HEK293 (cell line): ENCODE results near the gene ADGRF3.

Experiments
- CTCF ChIP-seq: fragments of 450-650 bp; formaldehyde crosslinking; IDR thresholded peaks from 2 replicates; pipeline ENCODE4 v1.5.1; 2016; ENCODE audit warnings: missing biosample characterization, missing genetic modification characterization
- MZF1 ChIP-seq: fragments of 450-650 bp; formaldehyde crosslinking; IDR thresholded peaks from 2 replicates; pipeline ENCODE4 v1.5.1; 2017; ENCODE audit warnings: missing biosample characterization, missing genetic modification characterization, borderline replicate concordance
- YY1 ChIP-seq: fragments of 450-650 bp; formaldehyde crosslinking; IDR thresholded peaks from 2 replicates; pipeline ENCODE4 v1.5.1; 2018; ENCODE audit warnings: missing biosample characterization, missing genetic modification characterization
- ZBTB21 ChIP-seq: fragments of 450-650 bp; formaldehyde crosslinking; IDR thresholded peaks from 2 replicates; pipeline ENCODE4 v1.5.1; 2017; ENCODE audit warnings: missing biosample characterization, missing genetic modification characterization
- ZEB2 ChIP-seq: fragments of 450-650 bp; formaldehyde crosslinking; IDR thresholded peaks from 2 replicates; pipeline ENCODE4 v1.5.1; 2016; ENCODE audit warnings: missing biosample characterization, missing genetic modification characterization
- ZNF133 ChIP-seq: fragments of 450-650 bp; formaldehyde crosslinking; IDR thresholded peaks from 2 replicates; pipeline ENCODE4 v1.5.1; 2016; ENCODE audit warnings: missing biosample characterization, missing genetic modification characterization
- ZNF140 ChIP-seq: fragments of 450-650 bp; formaldehyde crosslinking; IDR thresholded peaks from 2 replicates; pipeline ENCODE4 v1.5.1; 2016; ENCODE audit warnings: missing biosample characterization, missing genetic modification characterization
- ZNF23 ChIP-seq: fragments of 450-650 bp; formaldehyde crosslinking; IDR thresholded peaks from 2 replicates; pipeline ENCODE4 v1.5.1; 2016; ENCODE audit warnings: missing biosample characterization, missing genetic modification characterization, borderline replicate concordance
- ZNF274 ChIP-seq, 2 experiments: fragments of 200-500 bp in 1 of 2; fragments of 450-650 bp in 1 of 2; sonication (Bioruptor generic) in 1 of 2; formaldehyde crosslinking in 1 of 2; IDR thresholded peaks; 2 replicates each; pipeline versions ENCODE4 v1.5.1 to v1.6.1; 2014 to 2016; ENCODE audit warnings: borderline replicate concordance in 1 of 2, inconsistent platforms in 1 of 2, low read length in 1 of 2, missing biosample characterization in 1 of 2, missing genetic modification characterization in 1 of 2
- ZNF335 ChIP-seq: fragments of 450-650 bp; formaldehyde crosslinking; conservative IDR thresholded peaks from 2 replicates; pipeline ENCODE4 v1.5.1; 2016; ENCODE audit warnings: missing biosample characterization, missing genetic modification characterization
- ZNF670 ChIP-seq: fragments of 450-650 bp; formaldehyde crosslinking; IDR thresholded peaks from 2 replicates; pipeline ENCODE4 v1.5.1; 2016; ENCODE audit warnings: missing biosample characterization, missing genetic modification characterization, low read depth
- ZNF792 ChIP-seq: fragments of 450-650 bp; formaldehyde crosslinking; IDR thresholded peaks from 2 replicates; pipeline ENCODE4 v1.5.1; 2016; ENCODE audit warnings: missing biosample characterization, missing genetic modification characterization
- ZSCAN30 ChIP-seq: fragments of 450-650 bp; IDR thresholded peaks from 2 replicates; pipeline ENCODE4 v1.5.1; 2018; ENCODE audit warnings: missing biosample characterization, mild to moderate bottlenecking, missing genetic modification characterization, moderate library complexity

GRCh38 chr2:26352892-26353291 lies 6.3 kb upstream of the ADGRF3 start:
- TF ChIP-seq CTCF: no peak
- no peak for TF ChIP-seq ZNF23 (tag by site-specific recombination)
- TF ChIP-seq ZBTB21 (tag by site-specific recombination): no peak
- TF ChIP-seq ZNF335: no peak
- TF ChIP-seq ZNF670 (tag by site-specific recombination): no peak
- TF ChIP-seq ZNF792: no peak
- no peak for TF ChIP-seq ZSCAN30 (tag by site-specific recombination)
- no peak for TF ChIP-seq ZNF274 (IDR thresholded peaks at IDR 0.05; ENCODE audit: low read length)
- no peak for TF ChIP-seq ZNF274 (tag by site-specific recombination; IDR thresholded peaks at IDR 0.05; ENCODE audit: borderline replicate concordance)
- TF ChIP-seq ZNF133 (tag by site-specific recombination): no peak
- no peak for TF ChIP-seq ZEB2 (tag by site-specific recombination)
- no peak for TF ChIP-seq MZF1 (tag by site-specific recombination)
- no peak for TF ChIP-seq YY1 (tag by site-specific recombination)
- no peak for TF ChIP-seq ZNF140 (tag by site-specific recombination)
